ENCODE measurements around the gene NUDT5. TPM values are rescaled to one million over a fixed set of nuclear protein-coding genes. Genes with fewer than 3 reads are reported as not detected.

Gene NUDT5
- total RNA-seq, 4 donors from 2014 or later: 28.0 to 36.5 (median 35.2) TPM

DNA sequence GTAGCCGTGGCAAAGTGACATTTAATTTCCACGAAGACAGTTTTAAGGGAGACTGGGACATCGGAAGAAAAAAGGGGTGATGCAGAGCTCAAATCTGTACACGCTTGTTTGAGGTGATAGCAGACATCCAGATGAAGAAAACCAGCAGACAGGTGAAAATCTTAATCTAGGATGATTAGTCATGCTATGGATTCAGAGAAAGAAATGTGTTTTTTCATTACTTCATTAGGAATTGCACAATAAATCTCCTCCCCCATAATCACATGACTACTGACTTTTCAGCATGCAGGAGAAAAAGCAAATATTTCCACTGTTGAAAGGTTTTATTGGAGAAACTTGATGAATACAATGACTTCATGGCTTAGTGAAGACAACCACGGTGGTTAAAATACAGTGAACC lies 2.5 kb downstream of the NUDT5 start:
- no peak for DNase-seq (ENCODE audit: low spot score in 2 of 2)
- H3K4me3 ChIP-seq (ENCODE audit: low read depth, poor library complexity, severe bottlenecking): no peak overlapping the region
- 78 to 85% methylated on average over 5 of the region's 5 CpGs for WGBS, 2 donors
- no peak for TF ChIP-seq CTCF (IDR thresholded peaks at IDR 0.05)
- no peak for TF ChIP-seq POLR2A (IDR thresholded peaks at IDR 0.05)
- intact Hi-C loops (cut with DNase I; ENCODE audit: low total_unique reads): no loop called here

DNA sequence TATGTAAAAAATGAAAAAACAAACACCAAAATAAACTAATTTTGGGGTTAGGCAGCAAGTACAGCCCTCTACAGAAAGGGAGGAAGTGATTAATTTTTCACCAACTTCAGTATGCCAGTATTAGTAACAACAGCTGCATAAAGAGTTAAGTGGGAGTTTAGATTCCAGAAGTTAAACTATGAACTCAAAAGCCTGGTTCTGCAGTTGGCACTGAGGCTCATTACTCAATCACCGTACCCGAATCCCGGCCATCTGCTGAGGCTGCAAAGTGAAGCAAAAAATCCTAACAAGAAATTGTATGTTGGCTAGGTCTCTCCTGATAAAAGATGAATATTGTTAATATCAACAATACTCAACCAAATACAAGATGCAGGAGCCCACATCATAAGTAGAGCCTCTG lies 4.0 kb downstream of the NUDT5 start:
- 35 to 49% methylated on average over 3 of the region's 3 CpGs for WGBS, 2 donors
- intact Hi-C loops (cut with DNase I; ENCODE audit: low total_unique reads): no loop called here

GRCh38 chr10:12189426-12189825 lies 6.3 kb downstream of the NUDT5 start:
- intact Hi-C loops (cut with DNase I; ENCODE audit: low total_unique reads): no loop called here
- no peak for TF ChIP-seq POLR2A (IDR thresholded peaks at IDR 0.05)
- TF ChIP-seq CTCF (IDR thresholded peaks at IDR 0.05): no peak
- WGBS, 2 donors: 95 to 96% methylated on average over 10 of the region's 10 CpGs
- DNase-seq (ENCODE audit: low spot score in 2 of 2): peak in 1 of 2 donors; percentile 23
- H3K4me3 ChIP-seq (ENCODE audit: low read depth, poor library complexity, severe bottlenecking): no peak overlapping the region

More for the DNA sequence above, 4.0 kb downstream of the NUDT5 start:
- DNase-seq (ENCODE audit: low spot score in 2 of 2): no peak
- no peak overlapping the region for H3K4me3 ChIP-seq (ENCODE audit: low read depth, poor library complexity, severe bottlenecking)
- TF ChIP-seq POLR2A (IDR thresholded peaks at IDR 0.05) (no peak), CTCF (IDR thresholded peaks at IDR 0.05) (no peak)

DNA sequence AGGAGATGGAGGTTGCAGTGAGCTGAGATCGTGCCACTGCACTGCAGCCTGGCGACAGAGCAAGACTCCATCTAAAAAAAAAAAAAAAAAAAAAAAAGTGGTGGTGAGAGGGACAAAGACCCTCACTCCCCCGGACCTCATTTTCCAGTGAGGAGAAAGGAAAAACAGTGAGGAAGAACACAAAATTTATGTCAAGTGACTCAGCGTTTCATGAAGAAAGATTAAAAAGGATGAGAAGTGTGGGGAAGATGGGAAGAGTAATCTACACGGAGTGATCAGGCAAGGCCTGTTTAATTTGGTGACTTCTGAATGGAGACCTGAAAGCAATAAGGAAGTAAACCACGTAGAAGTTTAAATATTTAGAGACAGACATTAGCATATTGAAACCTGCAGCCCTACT lies 7.0 kb downstream of the NUDT5 start:
- intact Hi-C loops (cut with DNase I; ENCODE audit: low total_unique reads): no loop called here
- no peak for TF ChIP-seq CTCF (IDR thresholded peaks at IDR 0.05)
- no peak for TF ChIP-seq POLR2A (IDR thresholded peaks at IDR 0.05)
- DNase-seq (ENCODE audit: low spot score in 2 of 2): no peak
- WGBS, 2 donors: 91% methylated on average over 6 of the region's 6 CpGs
- H3K4me3 ChIP-seq (ENCODE audit: low read depth, poor library complexity, severe bottlenecking): no peak overlapping the region

- WGBS, 2 donors: 90 to 94% methylated on average over 5 of the region's 5 CpGs
- no peak overlapping the region for H3K4me3 ChIP-seq (ENCODE audit: low read depth, poor library complexity, severe bottlenecking)
- DNase-seq (ENCODE audit: low spot score in 2 of 2): no peak
- intact Hi-C loops (cut with DNase I; ENCODE audit: low total_unique reads): no loop called here
- TF ChIP-seq CTCF (IDR thresholded peaks at IDR 0.05) (no peak), POLR2A (IDR thresholded peaks at IDR 0.05) (no peak)
Observed at GRCh38 chr10:12187321-12187905, 8.3 kb downstream of the NUDT5 start.

DNA sequence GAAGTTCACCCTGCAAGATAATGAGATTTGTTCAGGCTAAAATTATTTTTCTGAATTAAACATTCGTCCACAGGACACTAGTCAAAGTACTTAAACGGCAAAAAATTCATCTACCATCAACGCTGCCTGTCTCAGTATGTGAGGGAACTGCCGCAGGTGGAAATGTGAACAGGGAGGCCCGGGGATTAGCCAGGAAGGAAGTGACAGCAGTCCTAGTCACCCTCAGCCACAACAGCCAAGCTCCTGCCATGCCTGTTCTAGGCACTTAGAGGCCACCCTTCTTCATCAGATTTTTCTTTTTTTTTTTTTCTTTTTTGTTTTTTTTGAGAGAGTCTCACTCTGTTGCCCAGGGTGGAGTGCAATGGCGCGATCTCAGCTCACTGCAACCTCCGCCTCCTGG lies 9.4 kb downstream of the NUDT5 start:
- WGBS, 2 donors: 85 to 89% methylated on average over 8 of the region's 8 CpGs
- intact Hi-C loops (cut with DNase I; ENCODE audit: low total_unique reads): no loop called here

More for the DNA sequence above, 9.4 kb downstream of the NUDT5 start:
- peak in 1 of 2 donors; percentile 13 for DNase-seq (ENCODE audit: low spot score in 2 of 2)
- TF ChIP-seq CTCF (IDR thresholded peaks at IDR 0.05) (no peak), POLR2A (IDR thresholded peaks at IDR 0.05) (no peak)
- H3K4me3 ChIP-seq (ENCODE audit: low read depth, poor library complexity, severe bottlenecking): no peak overlapping the region

Measured in lower leg skin (tissue), 4 donors.